Endothelial cell of hepatic sinusoid (primary cell): ENCODE results near the gene IPO4.

Source experiments
- in situ Hi-C: cut with HindIII; loops from 2 replicates; pipeline ENCODE4 v1.10.0; 2017; ENCODE audit warnings: low sequenced_read_pairs

Gene IPO4

DNA sequence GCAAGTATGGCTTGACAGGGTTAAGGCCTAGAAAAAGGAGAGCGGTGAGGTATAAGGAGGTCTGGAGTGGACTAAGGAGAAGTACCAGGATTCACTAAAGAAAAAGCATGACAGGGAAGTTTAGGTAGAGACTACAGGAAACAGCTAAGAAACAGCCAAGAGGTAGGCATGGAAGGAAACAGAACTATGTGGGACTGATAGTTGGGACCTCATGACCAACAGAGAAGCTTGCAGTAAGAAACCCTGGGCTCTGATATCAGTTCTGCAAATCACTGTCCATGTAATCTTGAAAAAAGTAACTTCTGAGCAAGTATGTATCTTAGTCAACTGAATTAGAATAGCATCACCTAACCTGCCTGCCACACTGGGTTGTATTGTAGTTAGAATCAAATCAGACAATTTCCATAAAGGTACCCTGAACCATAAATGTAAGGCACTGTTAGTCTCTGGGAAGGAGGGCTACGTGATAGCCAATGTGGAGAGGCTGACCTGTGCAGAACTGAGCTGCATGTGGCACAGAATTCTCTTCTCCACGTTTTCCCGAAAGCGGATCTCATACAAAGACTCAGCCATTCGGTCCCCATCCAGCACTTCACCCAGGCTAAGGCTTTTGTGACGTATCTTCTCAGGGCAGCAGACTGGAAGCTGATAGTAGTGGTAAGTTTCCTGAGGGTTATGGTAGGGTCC lies 5.7 kb upstream of the IPO4 start:
- in situ Hi-C loops: no loop called here

DNA sequence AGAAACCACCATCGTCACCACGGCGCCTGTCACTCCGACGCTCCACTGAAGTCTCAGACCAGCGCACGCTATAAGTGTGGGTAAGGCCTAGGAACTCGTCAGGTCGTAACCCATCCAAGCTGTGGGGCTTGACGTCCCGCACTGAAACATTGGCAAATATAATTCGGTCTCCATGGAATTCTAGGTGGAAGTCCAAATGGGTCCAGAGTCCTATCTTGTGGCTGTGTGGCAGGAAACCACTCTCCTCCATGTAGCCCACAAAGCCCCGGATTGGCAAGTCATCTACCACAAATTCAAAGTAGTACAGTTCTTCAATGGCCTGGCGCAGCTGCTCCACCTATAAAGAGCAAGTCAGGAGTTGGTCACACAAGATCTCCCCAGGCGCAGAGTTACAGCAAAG lies 4.3 kb upstream of the IPO4 start:
- in situ Hi-C loops: no loop called here

DNA sequence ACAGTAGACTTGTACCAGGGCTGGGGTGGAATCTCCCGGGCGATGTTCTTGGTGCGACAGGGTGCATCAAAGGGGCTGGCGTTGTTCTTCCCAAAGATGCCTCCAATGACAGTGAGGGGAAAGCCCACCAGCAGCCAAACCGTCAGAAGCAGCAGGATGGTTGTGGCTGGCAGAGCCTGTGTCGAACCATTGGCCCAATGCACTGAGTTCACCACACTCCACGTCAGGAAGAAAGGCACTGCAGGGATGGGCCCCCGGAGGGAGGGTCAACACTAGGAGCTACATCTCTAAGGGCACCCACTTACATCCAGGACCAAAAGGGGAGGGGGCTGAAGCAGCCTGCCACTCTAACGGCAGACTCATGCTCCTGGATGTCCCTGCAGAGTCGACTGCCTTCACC lies 1.8 kb upstream of the IPO4 start:
- in situ Hi-C loops: no loop called here

DNA sequence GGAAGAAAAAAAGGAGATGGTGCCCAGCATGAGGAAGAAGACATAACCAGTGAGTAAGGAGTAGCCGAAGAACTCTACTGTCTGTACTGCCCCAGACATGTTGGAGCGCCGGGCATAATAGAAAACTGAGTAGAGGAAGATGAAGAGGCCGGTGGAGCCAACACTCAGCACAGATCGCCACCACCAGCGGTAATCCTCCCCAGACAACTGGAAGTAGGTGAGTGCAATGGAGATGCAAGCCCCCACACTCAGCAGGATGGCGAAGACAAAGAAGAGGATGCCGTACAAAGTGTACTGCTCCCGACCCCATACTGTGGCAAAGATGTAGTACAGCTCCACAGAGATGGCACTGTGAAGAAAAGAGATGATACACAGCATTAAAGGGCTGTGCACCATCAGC lies 844 bp upstream of the IPO4 start:
- in situ Hi-C loops: no loop called here

DNA sequence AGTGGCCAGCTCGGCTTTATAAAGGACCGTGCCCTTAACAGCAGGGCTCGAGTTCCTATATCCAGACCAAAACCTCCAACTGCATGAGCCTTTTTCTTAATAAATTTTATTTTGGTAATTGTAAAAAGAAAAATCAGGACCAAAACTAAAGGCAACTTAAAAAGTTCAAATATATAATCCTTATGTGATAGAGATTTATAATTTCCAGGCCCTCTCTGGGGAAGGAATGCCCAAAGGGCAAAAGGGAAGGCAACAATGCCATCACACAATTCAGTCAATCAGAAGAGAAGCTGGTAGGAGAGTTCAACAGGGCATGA lies 401 bp upstream of the IPO4 start:
- in situ Hi-C loops: no loop called here

DNA sequence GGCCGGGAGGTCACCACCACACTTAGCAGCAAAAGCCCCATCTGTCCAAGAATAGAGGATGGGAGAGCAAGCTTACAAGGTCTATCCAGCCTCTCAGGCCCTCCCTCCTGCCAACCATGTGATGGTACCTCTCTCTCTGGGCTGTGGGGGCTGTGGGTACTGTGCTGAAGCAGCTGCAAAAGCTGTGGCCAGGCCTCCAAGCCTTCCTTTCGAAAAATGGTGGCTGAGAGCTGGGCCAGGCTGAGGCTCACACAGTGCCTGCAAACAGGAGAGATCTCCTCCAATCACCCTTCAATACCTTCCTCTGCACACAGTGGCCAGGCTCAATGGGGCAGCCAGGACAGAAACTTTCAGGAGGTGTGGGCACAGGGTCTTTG lies 1.1 kb downstream of the IPO4 start:
- in situ Hi-C loops: no loop called here

DNA sequence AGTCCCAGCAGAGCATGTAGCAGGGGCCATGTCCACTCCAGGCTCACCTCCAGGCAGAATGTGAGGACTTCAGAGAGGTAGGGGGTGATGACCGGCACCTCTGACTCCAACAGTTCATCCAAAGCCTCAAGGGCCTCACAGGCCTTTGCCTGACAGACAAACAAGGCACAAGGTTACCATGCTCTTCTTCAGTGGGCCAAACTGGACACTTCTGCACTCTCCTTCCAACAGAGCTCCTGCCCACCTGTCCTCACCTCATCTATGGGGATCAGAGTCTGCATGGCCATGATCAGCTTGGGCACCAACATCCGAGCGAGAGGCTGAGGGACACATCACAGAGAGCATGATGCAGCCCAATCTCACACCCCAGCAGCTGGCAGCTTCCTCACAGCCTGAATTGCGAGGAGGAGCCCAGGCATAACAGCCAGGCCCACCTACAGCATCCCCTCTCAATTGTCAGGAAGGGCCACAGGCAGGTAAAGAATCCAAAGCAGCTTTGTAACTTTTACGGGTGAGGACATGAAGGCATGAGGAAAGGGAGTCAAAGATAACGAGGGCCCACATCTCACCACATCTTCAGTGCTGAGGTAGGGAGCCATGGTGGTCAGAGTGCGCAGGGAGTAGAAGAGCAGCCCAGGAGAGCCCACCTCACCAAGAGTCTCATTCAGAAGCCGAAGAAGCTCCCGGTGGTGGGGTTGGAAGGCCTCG lies 1.6 kb downstream of the IPO4 start:
- in situ Hi-C loops: no loop called here

DNA sequence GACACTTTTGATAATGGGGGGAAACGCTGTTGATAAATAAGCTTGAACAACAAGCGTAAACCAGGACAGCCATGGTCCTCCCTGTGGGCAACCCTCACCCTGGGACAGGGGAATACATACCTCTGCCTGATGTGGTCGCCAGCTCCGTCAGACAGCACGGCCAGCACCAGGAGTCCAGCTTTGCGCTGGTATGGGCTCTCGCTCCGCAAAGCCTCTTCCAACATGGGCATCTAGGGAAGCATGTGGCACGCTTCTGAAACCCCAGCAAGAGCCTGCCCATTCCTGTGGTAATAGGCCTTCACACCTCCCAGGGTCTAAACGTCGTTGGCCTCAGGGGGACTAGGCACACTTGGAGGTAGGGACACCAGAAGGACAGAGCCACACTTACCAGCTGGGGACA lies 2.9 kb downstream of the IPO4 start:
- in situ Hi-C loops: no loop called here

DNA sequence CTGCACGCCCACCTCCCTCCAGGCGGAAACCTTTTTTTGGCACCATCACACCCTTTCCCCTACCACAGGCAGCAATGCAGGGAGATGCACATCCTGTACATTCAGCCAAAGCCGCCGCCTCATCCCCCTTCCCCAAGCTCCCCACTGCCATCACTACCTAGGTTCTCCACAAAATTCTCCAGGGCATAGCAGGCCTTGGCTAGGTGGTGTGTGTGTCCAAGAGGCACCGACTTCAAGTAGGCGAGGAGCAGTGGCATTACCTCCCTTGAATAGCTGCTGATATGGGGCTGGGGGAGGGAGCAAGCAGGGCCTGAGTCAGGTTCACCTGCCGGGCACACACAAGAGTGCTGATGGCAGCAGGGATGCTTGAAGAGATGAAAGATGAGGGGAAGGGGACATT lies 3.6 kb downstream of the IPO4 start:
- in situ Hi-C loops: no loop called here

DNA sequence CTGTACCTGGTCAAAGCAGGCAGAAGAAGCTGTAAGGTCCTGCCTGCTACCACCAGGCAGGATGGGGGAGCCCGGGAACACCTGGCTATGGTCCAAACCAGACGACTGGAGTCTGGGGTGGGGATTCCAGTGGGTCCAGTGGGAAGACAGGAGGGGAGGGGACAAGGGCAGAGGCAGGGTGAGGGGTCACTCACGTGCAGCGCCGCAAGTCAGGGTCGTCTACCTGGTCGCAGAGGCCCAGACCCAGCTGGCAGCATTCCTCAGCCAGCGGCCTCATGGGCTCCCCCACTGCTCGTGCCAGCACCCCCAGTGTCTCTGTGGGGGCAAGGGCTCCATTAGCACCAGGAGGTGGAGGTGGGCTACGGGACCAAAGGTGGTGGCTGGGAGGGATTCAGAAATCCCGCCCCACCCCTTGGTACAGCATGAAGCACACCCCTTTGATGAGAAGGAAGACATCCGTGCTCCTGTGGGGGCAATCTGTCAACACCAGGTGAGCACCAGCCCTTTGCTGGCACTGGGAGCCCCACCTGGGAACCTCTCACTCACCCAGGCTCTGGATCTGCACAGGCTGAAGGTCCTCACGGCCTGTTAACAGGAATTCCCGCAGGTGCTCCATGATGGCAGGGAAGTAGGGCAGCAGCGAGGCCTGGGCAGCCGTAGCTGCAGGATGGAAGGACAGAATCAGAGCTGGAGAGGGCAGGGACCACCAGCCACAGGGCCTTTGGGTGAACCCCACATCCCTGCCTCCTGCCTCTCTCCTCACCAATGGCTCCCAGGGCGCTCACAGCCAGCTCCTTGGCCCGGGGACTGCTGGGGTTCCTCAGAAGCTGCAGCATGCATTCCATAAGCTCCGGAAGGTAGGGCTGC lies 4.3 kb downstream of the IPO4 start:
- in situ Hi-C loops: no loop called here

DNA sequence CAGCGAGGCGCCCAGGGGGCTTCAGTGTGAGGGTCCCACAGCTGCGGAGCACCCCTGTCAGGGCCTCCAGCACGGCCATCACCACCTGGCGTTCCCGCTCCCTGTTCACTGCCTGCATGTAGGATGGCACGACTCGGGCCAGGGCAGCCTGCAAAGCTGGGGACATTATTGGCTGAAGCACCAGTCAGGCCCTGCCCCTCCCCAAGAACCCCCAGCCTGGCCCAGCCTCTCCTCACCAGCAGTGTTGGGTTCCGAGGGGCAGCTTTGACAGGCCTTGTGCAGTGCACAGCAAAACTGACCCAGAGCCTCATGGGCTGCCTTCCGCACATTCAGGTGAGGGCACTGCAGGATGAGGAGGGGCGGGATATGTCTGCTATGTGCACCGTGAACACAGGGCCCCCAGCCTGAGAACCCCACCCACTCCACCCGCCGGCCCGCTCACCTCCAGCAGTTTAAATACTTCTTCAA lies 5.6 kb downstream of the IPO4 start:
- in situ Hi-C loops: no loop called here

DNA sequence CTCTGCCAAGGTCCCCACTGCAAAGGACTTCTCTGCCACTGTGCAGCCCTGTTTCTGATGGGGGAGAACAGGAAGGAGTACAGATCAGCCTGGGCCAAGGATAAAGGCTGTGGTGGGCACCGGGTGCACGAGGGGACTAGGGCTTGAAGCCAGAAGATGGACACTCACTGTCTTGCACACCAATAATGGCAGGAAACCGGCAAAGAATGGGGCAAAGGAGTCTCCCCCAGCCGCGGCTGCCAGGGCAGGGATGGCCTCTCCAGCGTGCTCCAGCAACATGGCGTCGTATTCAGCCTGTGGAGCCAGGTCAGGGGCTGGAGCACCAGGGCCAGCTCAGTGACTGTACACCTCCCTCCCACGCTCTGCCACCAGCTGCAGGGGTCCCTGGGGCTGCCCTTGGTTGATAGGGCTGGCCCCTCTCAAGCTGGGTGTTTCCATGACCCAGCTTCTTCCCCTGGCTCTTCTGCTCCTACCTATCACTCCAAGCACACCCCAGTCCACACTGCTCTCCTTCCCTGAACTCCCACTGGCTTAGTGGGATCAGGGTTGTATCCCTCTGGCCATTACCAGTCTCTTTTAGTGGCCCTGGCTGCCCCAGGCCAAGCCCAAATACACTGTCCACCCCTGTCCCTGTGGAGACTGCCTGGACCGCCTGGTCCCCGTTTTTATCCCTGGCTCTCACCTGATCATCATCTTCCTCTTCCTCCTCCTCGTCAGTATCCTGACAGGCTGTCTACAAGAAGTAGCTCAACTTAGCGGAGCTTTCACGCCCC lies 6.3 kb downstream of the IPO4 start:
- in situ Hi-C loops: no loop called here

DNA sequence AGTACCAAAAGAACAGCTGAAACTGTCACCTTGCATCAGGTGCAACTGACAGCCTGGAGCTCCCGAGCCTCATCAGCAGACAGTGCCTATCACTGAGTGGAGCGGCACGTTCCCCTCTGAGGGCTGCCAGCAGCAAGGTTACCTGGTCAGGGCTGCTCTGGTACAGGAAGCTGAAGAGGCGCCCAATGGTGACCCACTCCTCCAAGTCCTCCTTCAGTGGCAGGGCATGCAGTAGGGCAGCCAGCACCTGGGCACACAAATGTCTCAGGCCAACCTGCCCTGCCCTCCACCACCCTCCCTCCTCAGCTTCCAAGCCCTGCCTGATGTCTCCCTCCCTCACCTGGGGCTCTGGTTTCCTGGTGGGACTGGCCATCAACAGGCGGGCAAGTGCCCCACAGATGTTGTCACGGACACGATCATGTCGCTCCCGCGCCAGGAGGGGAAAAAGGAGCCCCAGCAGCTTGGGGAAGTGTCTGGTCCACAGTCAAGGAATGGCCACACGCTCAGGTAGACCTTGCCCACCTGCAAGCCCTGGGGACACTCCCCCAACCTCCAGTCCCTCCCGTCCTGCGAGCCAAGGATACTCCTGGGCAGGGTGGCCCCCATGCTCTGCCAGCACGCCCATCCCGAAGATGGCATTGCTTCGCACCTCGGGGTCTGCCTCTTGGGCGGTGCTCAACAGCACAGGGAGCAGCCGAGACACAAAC lies 7.1 kb downstream of the IPO4 start:
- in situ Hi-C loops: no loop called here

DNA sequence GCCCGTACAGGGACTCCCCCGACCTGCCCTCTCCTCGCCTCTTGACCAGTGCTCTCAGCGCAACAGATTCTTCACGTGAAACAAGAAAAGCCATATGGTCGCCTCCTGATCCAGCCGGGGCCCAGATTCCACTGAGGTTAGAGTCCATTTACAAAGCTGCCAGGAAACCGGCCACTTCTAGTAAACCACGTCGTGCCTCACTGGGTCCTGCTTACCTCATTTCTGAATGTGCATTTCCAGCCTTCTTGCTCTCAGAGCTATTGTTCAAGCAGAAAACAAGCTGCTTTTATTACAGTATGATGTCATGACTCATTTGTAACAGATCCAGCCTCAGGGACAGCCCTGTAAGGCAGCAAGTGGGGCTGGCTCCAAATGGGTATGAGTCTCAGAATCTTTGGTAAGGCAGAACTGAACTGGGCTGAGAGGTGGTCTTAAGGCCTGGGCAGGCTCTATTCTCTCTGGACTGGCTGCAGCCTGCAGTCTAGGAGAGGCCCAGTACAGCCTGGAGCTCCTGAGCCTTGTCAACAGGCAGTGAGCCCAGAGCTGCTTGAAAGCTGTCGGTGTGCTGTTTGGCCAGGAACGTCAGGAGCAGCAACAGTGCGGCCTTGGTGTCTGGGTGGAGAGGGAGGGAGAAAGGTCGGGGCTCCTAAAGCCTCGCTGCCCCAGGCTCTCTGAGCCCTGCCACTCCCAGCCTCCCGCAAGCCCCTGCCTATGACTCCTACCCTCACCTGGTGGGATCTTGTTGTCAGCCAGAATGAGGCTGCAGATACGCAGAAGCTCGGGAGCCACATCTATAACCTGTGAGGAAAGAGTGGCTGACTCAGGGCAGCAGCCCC lies 8.4 kb downstream of the IPO4 start:
- in situ Hi-C loops: no loop called here

DNA sequence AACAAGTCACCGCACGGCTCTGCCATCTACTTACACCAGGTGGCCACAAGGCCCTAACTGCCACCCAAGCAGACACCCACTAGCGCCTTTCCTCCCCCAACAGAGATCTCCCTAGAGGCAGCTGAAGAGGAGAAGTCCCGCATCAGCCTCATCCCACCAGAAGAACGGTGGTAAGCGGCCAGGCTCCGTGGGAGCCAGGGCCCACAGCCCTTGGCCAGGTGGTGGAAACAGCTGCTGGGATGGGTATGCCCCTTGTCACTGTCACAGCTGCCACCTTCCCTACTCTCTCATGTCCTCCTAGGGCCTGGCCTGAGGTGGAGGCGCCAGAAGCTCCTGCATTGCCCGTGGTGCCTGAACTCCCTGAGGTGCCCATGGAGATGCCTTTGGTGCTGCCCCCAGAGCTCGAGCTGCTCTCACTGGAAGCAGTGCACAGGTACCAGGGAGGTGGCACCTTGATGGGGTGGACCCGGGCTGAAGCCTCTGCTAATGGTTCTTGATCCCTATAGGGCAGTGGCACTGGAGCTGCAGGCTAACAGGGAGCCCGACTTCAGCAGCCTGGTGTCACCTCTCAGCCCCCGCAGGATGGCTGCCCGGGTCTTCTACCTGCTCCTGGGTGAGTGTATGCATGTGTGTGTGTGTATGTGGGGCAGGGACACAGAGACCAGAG lies 9.2 kb downstream of the IPO4 start:
- in situ Hi-C loops: no loop called here

DNA sequence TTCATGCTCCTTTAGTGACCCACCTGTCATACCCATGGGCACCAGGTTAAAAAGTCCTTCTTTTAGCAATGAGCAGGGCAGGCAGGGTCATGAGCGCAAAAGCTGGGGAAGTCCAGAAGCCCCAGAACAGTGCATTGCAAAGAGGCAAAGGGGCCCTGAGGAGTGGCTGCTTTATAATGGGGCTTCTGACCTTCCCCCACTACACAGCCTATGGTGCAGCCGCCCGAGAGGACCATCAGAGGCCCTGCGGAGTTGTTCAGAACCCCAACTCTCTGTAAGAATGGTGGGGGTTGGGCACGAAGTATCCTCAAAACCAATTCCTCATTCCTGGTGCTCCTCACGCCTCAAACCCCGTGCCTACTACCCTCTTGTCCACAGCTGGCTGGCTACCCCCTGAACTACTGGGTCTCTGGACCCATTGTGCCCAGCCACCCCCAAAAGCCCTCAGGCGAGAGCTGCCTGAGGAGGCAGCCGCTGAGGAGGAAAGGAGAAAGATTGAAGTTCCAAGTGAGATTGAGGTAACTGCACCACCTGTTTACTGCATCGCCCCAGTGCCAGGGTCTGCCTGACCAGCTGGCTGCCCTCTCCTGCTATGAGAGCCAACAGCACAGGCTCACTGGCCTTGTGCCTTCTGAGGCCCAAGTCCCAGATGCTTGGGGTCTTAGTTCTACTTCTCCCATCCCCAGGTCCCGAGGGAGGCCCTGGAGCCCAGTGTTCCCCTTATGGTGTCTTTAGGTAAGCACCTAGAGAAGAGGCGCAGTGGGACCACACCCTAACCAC lies 10.0 kb downstream of the IPO4 start:
- in situ Hi-C loops: no loop called here

DNA sequence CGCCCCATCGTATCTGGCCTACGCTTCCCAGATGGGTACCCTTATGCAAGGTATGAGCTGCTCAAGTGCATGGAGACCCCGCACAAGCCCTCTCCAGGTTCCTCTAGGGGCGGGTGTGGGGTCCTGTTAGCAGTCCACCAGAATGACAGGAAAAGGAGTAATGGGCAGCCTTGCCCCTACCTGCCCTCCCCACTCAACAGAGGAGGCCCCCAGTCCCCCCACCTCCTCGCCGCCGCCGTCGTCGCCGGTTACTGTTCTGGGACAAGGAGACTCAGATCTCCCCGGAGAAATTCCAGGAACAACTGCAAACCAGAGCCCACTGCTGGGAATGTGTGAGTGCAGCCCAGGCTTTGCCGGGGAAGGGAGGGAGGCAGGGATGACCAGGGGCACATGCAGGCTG lies 10.7 kb downstream of the IPO4 start:
- in situ Hi-C loops: no loop called here

DNA sequence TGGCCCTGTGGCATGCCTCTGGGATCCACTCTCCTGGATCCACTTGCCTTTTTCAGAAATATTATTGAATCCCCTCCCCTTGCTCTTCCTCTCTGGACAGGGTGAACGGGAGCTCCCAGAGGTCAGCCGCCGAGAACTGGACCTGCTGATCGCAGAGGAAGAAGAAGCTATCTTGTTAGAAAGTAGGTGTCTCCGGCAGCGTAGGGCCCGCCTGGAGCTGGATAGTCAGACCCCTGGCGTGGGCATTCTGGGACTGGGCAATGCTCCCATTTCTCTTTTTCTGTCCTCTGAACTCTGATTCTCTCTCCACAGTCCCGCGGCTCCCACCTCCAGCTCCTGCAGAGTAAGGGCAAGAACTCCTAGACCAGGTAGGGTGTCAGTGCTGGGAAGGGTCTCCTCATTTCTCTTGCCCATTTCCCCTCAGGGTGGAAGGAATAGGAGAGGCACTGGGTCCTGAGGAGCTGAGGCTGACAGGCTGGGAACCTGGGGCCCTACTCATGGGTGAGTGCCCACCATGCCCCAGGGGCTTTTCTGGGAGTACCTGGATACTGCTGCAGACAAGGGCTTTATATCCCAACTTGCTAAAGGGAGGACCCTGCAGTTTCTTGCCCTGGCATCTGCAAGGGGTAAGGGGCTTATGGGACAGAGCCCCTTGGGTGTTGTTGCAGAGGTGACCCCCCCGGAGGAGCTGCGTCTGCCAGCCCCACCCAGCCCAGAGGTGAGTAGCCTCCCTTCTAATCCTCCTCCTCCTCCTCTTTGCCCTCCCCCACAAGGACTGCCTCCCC lies 11.4 kb downstream of the IPO4 start:
- in situ Hi-C loops: no loop called here
